HAP-1 (cell line): ENCODE data around the gene CACNA1C.

Source experiments
- DNase-seq, 2 experiments: peaks; one replicate each; pipeline ENCODE4 v3.0.0-alpha.2; 2016 to 2020; ENCODE audit warnings: low spot score in 2 of 2
- H3K27me3 ChIP-seq: fragments of 250-450 bp; sonication (Bioruptor Pico); 2 replicates; pipeline ENCODE4 v1.5.1; 2020; ENCODE audit warnings: low read depth, mild to moderate bottlenecking, moderate library complexity
- H3K36me3 ChIP-seq: fragments of 250-450 bp; sonication (Bioruptor Pico); replicated peaks from 2 replicates; pipeline ENCODE4 v1.5.1; 2020; ENCODE audit warnings: mild to moderate bottlenecking
- H3K4me1 ChIP-seq: fragments of 250-450 bp; sonication (Bioruptor Pico); 2 replicates; pipeline ENCODE4 v1.5.1; 2020; ENCODE audit warnings: mild to moderate bottlenecking
- H3K4me3 ChIP-seq: fragments of 250-450 bp; sonication (Bioruptor Pico); 2 replicates; pipeline ENCODE4 v1.5.1; 2020; ENCODE audit warnings: mild to moderate bottlenecking, moderate library complexity
- H3K9me3 ChIP-seq: fragments of 250-450 bp; sonication (Bioruptor Pico); 2 replicates; pipeline ENCODE4 v1.5.1; 2020; ENCODE audit warnings: mild to moderate bottlenecking, moderate library complexity
- in situ Hi-C: fragments of 300-500 bp; cut with MboI; formaldehyde crosslinking; loops from 3 replicates; pipeline ENCODE4 v1.14.3; 2020; ENCODE audit warnings: low sequenced_read_pairs, inconsistent platforms, mixed read lengths

The CACNA1C gene

DNA sequence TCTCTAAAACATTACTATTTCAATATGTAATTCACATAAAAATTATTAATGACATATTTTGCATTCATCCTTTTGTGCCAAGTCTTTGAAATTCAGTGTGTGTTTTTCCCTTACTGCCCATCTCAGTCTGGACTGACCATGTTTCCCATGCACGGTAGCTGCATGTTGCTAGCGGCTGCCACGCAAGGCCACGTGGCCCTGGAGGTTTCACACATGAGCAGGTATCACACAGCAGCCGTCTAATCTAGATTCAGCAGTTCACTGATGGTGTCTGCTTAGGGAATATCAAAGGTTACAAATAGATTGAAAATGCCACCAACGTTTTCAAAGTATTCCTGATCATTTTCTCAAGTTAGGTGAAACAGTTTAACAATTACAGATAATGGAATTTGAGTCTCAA is 507.1 kb downstream of the CACNA1C start:
- peaks cover 3% of the 10 kb centered on the region; the same call in 1 of the 2 replicates for H3K27me3 ChIP-seq
- in situ Hi-C loops, result no loop called here
- no peak overlapping the region for H3K4me3 ChIP-seq
- no peaks in the 10 kb centered on the region for H3K9me3 ChIP-seq
- DNase-seq, result no peak
- no peaks in the 10 kb centered on the region for H3K4me1 ChIP-seq
- no peaks in the 10 kb centered on the region for H3K36me3 ChIP-seq

DNA sequence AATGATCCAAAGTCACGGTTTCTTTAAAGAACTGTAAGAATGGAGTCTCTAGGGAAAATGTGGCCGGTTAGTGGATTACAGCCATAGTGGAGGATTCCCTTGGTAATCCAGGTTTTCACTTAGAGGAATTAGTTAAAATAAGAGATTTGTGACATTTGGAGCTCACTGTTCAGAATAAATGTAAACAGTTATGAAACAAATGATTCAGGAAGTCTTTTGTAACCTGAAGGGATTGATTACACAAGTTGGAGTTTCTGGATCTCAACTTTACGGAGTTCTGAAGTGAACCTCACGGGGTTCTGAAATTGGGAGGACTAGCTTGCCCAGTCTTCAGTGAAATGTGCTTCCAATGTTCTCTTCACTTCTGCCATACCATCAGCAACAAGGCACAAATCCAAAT is 507.6 kb downstream of the CACNA1C start:
- H3K27me3 ChIP-seq, result peaks cover 3% of the 10 kb centered on the region; the same call in 1 of the 2 replicates
- in situ Hi-C loops, result no loop called here
- no peaks in the 10 kb centered on the region for H3K9me3 ChIP-seq
- no peaks in the 10 kb centered on the region for H3K4me1 ChIP-seq
- DNase-seq, result no peak
- no peak overlapping the region for H3K4me3 ChIP-seq
- no peaks in the 10 kb centered on the region for H3K36me3 ChIP-seq

DNA sequence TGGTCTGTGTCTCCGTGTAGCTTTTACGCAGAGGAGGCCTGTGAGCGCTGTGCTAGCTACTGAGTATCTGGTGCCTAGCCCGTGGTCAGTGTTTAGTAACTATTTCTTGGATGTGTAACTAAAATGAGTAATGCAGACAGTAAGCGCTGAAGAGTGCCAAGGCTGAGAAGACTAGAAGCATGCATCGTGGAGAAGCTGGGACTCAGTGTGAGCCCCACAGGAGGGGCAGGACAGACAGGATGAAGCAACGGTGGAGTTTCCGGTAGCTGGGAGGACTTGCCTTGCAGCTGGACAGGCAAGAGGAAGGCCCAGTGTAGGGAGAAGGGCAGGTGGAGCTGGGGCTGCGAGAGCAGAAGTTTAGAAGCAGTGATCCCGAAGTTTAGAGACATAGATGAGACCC is 508.6 kb downstream of the CACNA1C start:
- Histone ChIP-seq H3K27me3 (peaks cover 3% of the 10 kb centered on the region; the same call in 1 of the 2 replicates), H3K4me3 (no peak overlapping the region), H3K4me1 (no peaks in the 10 kb centered on the region), H3K9me3 (no peaks in the 10 kb centered on the region), H3K36me3 (no peaks in the 10 kb centered on the region)
- in situ Hi-C loops, result no loop called here
- no peak for DNase-seq

DNA sequence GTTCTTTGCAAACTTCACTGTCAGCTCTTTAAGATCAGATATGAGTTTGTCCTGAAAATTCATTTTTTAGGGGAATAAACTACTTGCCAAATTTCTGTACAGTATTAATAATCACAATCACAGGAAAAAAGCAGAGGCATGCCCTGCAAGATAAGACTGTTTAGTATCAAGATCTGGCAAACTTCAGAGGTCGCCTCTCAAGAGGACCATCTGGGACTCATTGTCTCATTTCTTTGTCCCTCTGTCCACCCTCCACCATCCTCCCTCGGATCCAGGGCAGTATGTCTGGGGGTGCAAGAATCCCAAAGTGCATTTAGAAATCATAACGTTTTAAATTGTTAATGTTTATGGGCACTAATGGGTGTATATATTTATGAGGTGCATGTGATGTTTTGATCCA is 509.6 kb downstream of the CACNA1C start:
- DNase-seq, result no peak
- Histone ChIP-seq H3K4me3 (no peak overlapping the region), H3K4me1 (no peaks in the 10 kb centered on the region), H3K9me3 (no peaks in the 10 kb centered on the region), H3K36me3 (no peaks in the 10 kb centered on the region), H3K27me3 (peaks cover 3% of the 10 kb centered on the region; the same call in 1 of the 2 replicates)
- in situ Hi-C loops, result no loop called here

DNA sequence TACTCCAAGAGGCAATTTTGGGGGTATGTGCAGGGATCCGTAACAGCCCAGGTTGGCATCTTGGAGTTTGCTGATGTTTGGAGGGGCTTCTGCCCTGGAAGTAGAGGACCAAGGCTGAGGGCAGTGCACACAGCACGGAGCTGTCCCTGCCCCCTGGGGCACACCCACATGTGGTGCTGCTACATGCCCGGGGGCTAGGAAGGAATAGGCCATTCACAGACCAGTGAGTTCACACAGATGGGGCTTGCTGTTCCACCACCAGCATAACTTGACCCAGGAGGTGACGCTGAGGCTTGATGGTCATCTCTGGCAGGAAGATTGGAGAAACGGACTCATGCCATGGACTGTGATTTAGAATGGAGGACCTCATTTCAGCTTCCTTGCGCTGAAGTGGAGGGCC is 510.9 kb downstream of the CACNA1C start:
- in situ Hi-C loops, result no loop called here
- Histone ChIP-seq H3K4me1 (no peaks in the 10 kb centered on the region), H3K9me3 (no peaks in the 10 kb centered on the region), H3K27me3 (0 out of 2 replicates have a peak, but pooled peaks cover 3% of the 10 kb centered on the region), H3K36me3 (no peaks in the 10 kb centered on the region), H3K4me3 (no peak overlapping the region)
- no peak for DNase-seq

DNA sequence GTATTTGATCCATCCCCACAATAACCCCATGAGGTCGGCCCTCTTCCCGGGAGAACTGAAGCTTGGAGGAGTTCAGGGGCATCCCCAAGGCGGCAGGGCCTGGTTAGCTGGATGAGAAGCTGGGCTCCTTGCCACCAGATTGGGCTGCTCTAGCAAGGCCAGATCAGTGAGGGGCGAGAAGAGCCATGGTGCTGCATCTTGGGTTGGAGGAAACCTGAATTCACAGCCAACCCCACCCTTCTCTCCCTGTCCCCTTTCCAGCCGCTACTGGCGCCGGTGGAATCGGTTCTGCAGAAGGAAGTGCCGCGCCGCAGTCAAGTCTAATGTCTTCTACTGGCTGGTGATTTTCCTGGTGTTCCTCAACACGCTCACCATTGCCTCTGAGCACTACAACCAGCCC is 513.4 kb downstream of the CACNA1C start:
- no peak for DNase-seq
- H3K4me1 ChIP-seq, result no peaks in the 10 kb centered on the region
- H3K9me3 ChIP-seq, result no peaks in the 10 kb centered on the region
- H3K36me3 ChIP-seq, result no peaks in the 10 kb centered on the region
- H3K27me3 ChIP-seq, result no peaks in the 10 kb centered on the region
- H3K4me3 ChIP-seq, result no peak overlapping the region
- in situ Hi-C loops, result no loop called here

DNA sequence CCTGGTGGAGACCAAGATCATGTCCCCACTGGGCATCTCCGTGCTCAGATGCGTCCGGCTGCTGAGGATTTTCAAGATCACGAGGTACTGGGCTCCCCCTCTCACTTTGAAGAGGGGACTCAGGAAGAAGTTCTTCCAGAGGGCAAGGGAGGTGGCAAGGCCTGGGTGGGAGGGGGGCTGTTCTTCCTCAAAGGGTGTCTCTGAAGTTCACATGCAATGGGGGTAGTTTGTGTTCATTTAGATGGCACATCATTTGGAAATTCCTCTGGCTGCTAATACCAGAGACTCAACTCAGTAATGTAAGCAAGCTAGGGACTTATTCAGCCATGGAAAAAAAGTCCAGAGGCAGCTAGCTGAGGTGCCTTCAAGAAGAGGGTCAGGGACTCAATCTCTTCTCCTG is 514.9 kb downstream of the CACNA1C start:
- Histone ChIP-seq H3K4me3 (no peak overlapping the region), H3K27me3 (peaks cover 4% of the 10 kb centered on the region; the same call in 1 of the 2 replicates), H3K9me3 (no peaks in the 10 kb centered on the region), H3K4me1 (no peaks in the 10 kb centered on the region), H3K36me3 (no peaks in the 10 kb centered on the region)
- no peak for DNase-seq
- in situ Hi-C loops, result no loop called here

DNA sequence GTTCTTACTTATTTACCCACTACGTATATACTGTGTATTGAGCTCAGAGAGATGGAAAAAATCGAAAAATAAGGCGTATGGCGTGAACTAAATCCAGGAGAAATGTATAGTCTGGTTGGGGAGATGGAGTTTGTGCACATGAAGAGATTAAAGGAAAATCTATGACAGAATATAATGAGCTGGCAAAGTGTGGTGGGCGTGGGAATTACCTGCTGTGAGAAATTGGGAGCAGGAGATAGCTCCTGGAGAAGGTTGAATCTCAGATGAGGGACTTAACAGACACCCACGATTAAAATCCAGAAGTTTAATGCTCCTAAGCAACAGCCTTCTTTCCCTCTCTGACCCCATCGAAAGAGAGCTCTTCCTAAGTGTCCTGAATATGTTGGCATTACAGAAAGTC is 517.8 kb downstream of the CACNA1C start:
- H3K36me3 ChIP-seq, result no peaks in the 10 kb centered on the region
- peaks cover 4% of the 10 kb centered on the region; the same call in 1 of the 2 replicates for H3K27me3 ChIP-seq
- in situ Hi-C loops, result no loop called here
- H3K9me3 ChIP-seq, result no peaks in the 10 kb centered on the region
- no peak overlapping the region for H3K4me3 ChIP-seq
- H3K4me1 ChIP-seq, result no peaks in the 10 kb centered on the region
- no peak for DNase-seq

DNA sequence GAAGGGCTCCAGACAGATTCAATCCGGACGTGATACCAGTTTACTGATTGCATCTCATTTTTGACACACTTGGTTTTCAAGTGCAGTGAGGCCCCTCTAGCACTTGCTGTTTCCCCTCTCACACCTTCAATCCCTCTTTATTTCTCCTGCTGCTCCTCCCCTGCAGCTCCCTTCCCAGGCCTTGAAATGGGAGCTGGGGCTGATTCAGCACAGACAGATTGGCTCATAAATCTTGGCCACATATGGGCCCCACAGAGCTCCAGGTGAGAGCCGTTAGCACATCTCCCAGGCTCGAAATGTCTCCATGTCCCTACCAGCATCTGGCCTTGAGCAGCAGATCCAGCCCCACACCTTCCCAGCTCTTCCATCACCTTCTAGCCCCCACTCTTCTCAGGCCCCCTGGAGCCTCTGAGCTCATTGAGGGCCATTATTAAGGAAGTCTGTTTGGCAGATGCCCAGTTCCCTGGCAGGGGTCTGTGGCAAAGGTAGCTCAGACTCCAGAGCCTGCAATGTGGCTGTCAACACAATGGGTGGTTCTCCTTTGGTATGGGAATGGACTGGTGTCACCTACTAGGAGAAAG is 521.7 kb downstream of the CACNA1C start:
- no peaks in the 10 kb centered on the region for H3K4me1 ChIP-seq
- peaks cover 4% of the 10 kb centered on the region; the same call in 1 of the 2 replicates for H3K27me3 ChIP-seq
- no peaks in the 10 kb centered on the region for H3K9me3 ChIP-seq
- DNase-seq, result no peak
- H3K4me3 ChIP-seq, result no peak overlapping the region
- in situ Hi-C loops, result no loop called here
- H3K36me3 ChIP-seq, result no peaks in the 10 kb centered on the region

DNA sequence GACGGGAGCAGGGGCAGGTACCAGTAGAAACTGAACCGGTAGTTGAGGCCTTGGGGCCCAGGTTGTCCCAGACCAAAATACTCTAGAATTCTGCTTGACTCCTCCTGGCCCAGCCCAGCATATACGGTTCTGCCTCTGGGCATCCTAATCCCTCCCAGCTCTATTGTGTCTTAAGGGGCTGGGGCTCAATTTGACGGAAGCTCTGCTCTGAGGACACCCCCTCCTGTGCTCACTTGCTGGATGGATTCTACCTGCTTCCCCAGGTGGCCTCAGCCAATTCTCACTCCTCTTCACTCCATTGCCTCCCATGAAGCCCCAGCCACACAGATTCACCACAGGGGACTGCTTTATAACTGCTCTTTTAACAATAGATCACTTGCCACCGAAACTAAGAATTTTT is 522.5 kb downstream of the CACNA1C start:
- no peaks in the 10 kb centered on the region for H3K4me1 ChIP-seq
- H3K4me3 ChIP-seq, result no peak overlapping the region
- H3K36me3 ChIP-seq, result no peaks in the 10 kb centered on the region
- no peak for DNase-seq
- H3K9me3 ChIP-seq, result no peaks in the 10 kb centered on the region
- in situ Hi-C loops, result loop anchor here (25.0 kb wide), 1 partner anchor 938 kb away; the partner anchor contains the start of gene WNT5B
- H3K27me3 ChIP-seq, result peaks cover 4% of the 10 kb centered on the region; the same call in 1 of the 2 replicates

DNA sequence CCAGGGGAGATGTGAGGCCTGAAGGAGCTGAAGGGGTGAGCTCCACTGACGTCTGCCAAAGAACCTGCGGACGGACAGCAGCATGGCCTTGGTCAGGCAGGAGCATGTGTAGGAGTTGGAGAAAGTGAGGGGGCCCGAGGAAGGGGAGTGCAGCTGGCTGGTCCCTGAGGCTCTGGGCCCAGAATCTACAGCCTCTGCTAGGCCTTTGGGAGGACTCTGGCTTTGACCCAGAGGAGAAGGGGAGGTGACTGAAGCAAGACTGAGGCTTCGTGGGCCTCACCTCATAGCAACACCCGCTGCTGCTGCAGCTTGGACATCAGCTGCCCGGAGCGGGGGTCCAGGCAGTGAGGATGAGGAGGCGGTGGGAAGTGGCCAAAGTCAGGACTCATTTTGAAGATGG is 525.4 kb downstream of the CACNA1C start:
- DNase-seq, result no peak
- in situ Hi-C loops, result loop anchor here (25.0 kb wide), 1 partner anchor 941 kb away; the partner anchor contains the start of gene WNT5B
- Histone ChIP-seq H3K27me3 (peaks cover 2% of the 10 kb centered on the region; the same call in 1 of the 2 replicates), H3K4me1 (no peaks in the 10 kb centered on the region), H3K4me3 (no peak overlapping the region), H3K9me3 (no peaks in the 10 kb centered on the region), H3K36me3 (no peaks in the 10 kb centered on the region)

DNA sequence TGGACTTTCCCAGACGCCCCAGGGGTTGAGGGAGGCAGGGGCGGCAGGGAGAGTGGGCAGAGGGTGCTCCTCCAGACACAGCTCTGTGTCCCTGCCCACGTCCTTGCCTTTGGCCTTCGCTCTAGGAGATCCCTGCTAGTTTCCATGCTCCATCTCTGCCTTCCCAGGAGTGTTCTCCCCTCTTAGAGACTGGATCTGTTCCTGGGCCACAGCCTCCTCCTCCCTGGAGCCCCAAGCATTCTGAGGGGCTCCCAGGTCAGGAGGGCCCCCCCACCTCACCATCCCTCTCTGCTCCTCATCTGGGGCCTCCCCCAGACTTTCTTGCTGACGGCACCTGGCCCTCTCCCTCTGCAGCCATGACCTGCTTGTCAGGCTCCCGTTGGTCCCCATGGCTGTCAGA is 526.0 kb downstream of the CACNA1C start:
- no peaks in the 10 kb centered on the region for H3K9me3 ChIP-seq
- DNase-seq, result no peak
- peaks cover 3% of the 10 kb centered on the region; the same call in 1 of the 2 replicates for H3K27me3 ChIP-seq
- no peaks in the 10 kb centered on the region for H3K36me3 ChIP-seq
- in situ Hi-C loops, result loop anchor here (25.0 kb wide), 1 partner anchor 941 kb away; the partner anchor contains the start of gene WNT5B
- H3K4me3 ChIP-seq, result no peak overlapping the region
- H3K4me1 ChIP-seq, result no peaks in the 10 kb centered on the region

DNA sequence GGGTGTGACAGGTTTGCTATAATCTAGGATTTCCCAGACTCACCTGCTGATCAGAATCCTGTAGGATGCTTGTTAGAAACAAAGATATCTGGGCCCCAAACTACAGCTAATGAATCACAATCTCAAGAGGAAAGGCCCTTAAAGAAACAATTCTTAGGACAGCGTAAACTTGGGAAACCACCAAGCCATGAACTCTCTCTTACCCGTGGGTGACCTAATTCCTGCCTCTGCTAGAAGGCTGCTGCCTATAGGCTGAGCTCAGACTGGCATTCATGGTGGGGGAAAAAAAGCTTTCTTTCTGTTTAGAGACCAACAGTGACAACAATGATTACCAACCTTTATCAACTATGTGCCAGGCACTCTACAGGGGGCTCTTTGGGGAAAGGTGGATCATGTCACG is 528.0 kb downstream of the CACNA1C start:
- in situ Hi-C loops, result loop anchor here (10.0 to 25.0 kb wide), 2 partner anchors 526 to 944 kb away; partner anchors contain the start of genes CACNA1C and WNT5B
- H3K4me3 ChIP-seq, result no peak overlapping the region
- no peaks in the 10 kb centered on the region for H3K9me3 ChIP-seq
- no peaks in the 10 kb centered on the region for H3K36me3 ChIP-seq
- H3K27me3 ChIP-seq, result 0 out of 2 replicates have a peak, but pooled peaks cover 7% of the 10 kb centered on the region
- no peak for DNase-seq
- H3K4me1 ChIP-seq, result no peaks in the 10 kb centered on the region

DNA sequence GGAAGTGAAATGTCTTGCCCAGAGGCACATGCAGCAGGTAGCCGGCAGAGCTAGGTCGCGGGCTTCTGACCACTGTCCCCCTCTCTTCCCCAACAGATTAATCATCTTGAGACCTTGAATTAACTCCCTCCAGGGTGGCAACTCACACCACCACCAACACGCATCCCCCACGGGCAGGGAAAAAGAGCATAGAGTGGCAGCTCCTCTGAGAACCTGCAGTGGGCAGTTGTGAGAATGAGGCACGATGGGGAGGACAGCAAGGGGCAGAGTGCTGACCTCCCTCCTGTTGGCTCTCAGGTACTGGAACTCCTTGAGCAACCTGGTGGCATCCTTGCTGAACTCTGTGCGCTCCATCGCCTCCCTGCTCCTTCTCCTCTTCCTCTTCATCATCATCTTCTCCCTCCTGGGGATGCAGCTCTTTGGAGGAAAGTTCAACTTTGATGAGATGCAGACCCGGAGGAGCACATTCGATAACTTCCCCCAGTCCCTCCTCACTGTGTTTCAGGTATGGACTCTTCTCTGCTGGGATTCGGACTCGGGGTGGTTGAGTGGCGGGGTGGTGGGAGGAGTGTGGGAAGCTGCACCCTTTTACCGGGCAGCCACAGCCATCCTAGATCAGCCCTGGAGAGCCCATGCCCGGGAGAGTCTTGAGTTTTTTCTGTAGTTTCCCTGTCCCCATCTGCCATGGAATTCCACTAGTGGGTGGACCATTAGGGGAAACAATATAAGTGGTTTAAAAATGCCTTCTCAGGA is 528.7 kb downstream of the CACNA1C start:
- no peaks in the 10 kb centered on the region for H3K36me3 ChIP-seq
- H3K27me3 ChIP-seq, result peaks cover 8% of the 10 kb centered on the region; the same call in 1 of the 2 replicates
- no peaks in the 10 kb centered on the region for H3K4me1 ChIP-seq
- in situ Hi-C loops, result loop anchor here (10.0 to 25.0 kb wide), 2 partner anchors 527 to 944 kb away; partner anchors contain the start of genes CACNA1C and WNT5B
- no peak for DNase-seq
- no peak overlapping the region for H3K4me3 ChIP-seq
- H3K9me3 ChIP-seq, result no peaks in the 10 kb centered on the region
